Measurements from ENCODE around the gene ALPK3. TPM values are rescaled to one million over a fixed set of nuclear protein-coding genes. Genes with fewer than 3 reads are reported as not detected.

Gene ALPK3, protein sequence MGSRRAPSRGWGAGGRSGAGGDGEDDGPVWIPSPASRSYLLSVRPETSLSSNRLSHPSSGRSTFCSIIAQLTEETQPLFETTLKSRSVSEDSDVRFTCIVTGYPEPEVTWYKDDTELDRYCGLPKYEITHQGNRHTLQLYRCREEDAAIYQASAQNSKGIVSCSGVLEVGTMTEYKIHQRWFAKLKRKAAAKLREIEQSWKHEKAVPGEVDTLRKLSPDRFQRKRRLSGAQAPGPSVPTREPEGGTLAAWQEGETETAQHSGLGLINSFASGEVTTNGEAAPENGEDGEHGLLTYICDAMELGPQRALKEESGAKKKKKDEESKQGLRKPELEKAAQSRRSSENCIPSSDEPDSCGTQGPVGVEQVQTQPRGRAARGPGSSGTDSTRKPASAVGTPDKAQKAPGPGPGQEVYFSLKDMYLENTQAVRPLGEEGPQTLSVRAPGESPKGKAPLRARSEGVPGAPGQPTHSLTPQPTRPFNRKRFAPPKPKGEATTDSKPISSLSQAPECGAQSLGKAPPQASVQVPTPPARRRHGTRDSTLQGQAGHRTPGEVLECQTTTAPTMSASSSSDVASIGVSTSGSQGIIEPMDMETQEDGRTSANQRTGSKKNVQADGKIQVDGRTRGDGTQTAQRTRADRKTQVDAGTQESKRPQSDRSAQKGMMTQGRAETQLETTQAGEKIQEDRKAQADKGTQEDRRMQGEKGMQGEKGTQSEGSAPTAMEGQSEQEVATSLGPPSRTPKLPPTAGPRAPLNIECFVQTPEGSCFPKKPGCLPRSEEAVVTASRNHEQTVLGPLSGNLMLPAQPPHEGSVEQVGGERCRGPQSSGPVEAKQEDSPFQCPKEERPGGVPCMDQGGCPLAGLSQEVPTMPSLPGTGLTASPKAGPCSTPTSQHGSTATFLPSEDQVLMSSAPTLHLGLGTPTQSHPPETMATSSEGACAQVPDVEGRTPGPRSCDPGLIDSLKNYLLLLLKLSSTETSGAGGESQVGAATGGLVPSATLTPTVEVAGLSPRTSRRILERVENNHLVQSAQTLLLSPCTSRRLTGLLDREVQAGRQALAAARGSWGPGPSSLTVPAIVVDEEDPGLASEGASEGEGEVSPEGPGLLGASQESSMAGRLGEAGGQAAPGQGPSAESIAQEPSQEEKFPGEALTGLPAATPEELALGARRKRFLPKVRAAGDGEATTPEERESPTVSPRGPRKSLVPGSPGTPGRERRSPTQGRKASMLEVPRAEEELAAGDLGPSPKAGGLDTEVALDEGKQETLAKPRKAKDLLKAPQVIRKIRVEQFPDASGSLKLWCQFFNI (N-terminal part only)
- total RNA-seq = 0.12 and 0.20 TPM in 2 replicates

DNA sequence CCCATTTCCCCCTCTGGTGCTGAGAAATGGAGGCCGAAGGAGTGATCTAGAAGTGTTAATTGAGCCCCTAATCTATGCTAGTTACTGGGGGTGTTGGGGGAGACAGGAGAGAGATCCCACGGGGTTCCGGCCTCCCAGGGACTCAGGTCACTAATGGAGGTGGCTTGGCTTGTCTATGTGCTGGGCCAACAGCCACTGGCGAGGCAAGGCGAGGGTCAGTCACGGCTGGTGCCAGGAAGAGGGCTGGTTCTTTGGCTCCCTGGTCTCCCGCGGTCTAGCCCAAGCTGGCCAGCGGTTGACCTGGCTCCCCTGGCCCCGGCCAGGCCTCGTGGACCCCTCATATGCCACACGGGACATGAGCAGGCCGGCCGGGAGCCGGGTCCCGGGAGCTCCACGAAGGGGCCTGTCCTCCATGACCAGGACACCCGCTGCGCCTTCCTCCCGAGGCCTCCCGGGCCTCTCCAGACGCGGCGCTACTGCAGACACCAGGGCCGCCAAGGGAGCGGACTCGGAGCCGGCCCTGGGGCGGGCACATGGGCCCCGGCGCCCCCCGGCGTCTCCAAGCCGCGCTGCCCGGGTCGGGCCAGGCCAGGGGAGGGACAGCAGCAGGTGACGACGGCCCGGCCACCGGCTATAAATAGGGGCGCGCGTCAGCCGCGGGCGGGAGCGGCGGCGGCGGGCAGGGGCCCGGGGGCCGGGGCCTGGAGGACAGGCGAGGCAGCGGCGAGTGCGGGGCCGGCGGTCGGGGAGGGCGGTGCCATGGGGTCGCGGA is at the start of gene ALPK3:
TSS of gene ALPK3 (plus strand) at position 663 of the 772 bp plus-strand sequence. CDS start at position 760, 97 bp downstream.
- Mint-ChIP-seq H3K4me3 (no peak within 1 kb of the TSS), H3K27ac (no peak within 1 kb of the TSS), H3K9me3 (no peaks in the 10 kb centered on the region), H3K4me1 (peaks cover 2% of the 10 kb centered on the region), H3K27me3 (peaks cover 11% of the 10 kb centered on the region), H3K36me3 (ENCODE audit: low read depth) (no peaks in the 10 kb centered on the region)
- CTCF ChIA-PET = no interaction called here
- POLR2A ChIA-PET = no interaction called here
- intact Hi-C loops (cut with micrococcal nuclease) = loop anchor here (5.0 kb wide), 1 partner anchor 230 kb away; no protein-coding TSS in a partner anchor
- ATAC-seq (ENCODE audit: low read depth) (no peak), DNase-seq (no peak)
- TF ChIP-seq, protein P1, sequence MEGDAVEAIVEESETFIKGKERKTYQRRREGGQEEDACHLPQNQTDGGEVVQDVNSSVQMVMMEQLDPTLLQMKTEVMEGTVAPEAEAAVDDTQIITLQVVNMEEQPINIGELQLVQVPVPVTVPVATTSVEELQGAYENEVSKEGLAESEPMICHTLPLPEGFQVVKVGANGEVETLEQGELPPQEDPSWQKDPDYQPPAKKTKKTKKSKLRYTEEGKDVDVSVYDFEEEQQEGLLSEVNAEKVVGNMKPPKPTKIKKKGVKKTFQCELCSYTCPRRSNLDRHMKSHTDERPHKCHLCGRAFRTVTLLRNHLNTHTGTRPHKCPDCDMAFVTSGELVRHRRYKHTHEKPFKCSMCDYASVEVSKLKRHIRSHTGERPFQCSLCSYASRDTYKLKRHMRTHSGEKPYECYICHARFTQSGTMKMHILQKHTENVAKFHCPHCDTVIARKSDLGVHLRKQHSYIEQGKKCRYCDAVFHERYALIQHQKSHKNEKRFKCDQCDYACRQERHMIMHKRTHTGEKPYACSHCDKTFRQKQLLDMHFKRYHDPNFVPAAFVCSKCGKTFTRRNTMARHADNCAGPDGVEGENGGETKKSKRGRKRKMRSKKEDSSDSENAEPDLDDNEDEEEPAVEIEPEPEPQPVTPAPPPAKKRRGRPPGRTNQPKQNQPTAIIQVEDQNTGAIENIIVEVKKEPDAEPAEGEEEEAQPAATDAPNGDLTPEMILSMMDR (IDR thresholded peaks at IDR 0.05) = no peak

DNA sequence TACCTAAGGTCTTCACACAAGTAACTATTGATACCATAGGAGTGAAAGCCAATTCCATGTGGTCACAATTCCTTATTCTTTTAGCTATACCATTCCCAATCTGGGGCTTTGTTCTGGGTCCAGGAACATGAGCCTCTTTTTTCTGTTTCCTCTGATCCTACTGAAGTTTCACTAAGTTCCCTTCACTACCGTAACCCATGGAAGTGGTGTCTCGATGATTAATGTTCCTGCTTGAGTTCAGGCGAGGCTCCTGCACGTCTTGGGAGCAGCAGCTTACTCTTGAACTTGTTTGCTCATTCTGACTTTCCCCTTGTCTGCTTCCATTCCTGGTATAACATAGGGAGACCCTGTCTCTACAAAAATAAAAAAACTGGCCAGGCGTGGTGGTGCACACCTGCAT is 45.1 kb upstream of the ALPK3 start:
- intact Hi-C loops (cut with micrococcal nuclease) = no loop called here
- CTCF ChIA-PET = no interaction called here
- DNase-seq (no peak), ATAC-seq (ENCODE audit: low read depth) (no peak)
- H3K9me3 Mint-ChIP-seq = no peaks in the 10 kb centered on the region
- H3K27me3 Mint-ChIP-seq = no peaks in the 10 kb centered on the region
- POLR2A ChIA-PET = interaction anchor here (2.6 kb wide), 1 partner anchor 56 kb away, joined by 14 read pairs; the partner anchor contains the start of gene SEC11A
- TF ChIP-seq, protein P1 (IDR thresholded peaks at IDR 0.05) = no peak
- peak overlapping the region; percentile 50 for H3K27ac Mint-ChIP-seq
- H3K4me1 Mint-ChIP-seq = peaks cover 38% of the 10 kb centered on the region
- no peak overlapping the region for H3K4me3 Mint-ChIP-seq
- peaks cover 69% of the 10 kb centered on the region for H3K36me3 Mint-ChIP-seq (ENCODE audit: low read depth)

DNA sequence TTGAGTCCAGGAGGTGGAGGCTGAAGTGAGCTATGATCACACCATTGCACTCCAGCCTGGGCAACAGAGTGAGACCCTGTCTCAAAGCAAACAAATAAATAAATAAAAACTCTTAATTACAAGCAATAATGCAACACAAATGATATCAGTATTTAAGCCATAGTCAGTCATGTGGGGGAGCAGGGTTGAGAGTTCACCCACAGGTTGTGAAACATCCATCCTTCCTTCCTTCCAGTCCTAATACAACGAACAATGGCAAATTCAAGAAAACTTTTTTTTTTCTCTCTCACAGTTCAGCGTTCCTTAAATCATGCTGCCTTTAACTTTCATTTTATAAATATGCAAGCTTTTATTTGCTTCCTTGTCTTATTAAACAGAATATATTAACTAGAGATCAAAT is 44.7 kb upstream of the ALPK3 start:
- intact Hi-C loops (cut with micrococcal nuclease) = no loop called here
- no peaks in the 10 kb centered on the region for H3K9me3 Mint-ChIP-seq
- TF ChIP-seq, protein P1 (IDR thresholded peaks at IDR 0.05) = no peak
- ATAC-seq (ENCODE audit: low read depth) (no peak), DNase-seq (no peak)
- ChIA-PET CTCF (no interaction called here), POLR2A (interaction anchor here (2.6 kb wide), 1 partner anchor 56 kb away, joined by 14 read pairs; the partner anchor contains the start of gene SEC11A)
- peak overlapping the region; percentile 50 for H3K27ac Mint-ChIP-seq
- H3K4me3 Mint-ChIP-seq = no peak overlapping the region
- no peaks in the 10 kb centered on the region for H3K27me3 Mint-ChIP-seq
- peaks cover 38% of the 10 kb centered on the region for H3K4me1 Mint-ChIP-seq
- peaks cover 65% of the 10 kb centered on the region for H3K36me3 Mint-ChIP-seq (ENCODE audit: low read depth)

DNA sequence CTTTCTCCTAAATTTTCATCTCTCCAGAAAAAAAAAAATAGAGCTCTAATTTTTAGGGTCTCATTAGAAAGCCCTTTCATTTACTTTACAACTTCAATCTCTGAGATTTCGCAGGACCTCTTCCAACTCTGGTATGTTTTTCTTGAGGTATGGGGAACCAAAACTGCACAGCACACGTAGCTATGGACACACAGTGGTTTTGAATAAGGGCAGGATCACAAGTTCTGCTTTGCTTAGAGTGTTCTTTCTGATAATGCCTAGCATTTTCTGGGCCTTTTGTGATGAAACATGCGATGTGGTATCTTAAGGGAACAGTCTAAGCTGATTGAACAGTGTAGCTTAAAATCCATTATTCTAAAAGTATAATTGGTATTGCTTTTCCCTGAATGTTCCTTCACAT is 43.4 kb upstream of the ALPK3 start:
- TF ChIP-seq, protein P1 (IDR thresholded peaks at IDR 0.05) = no peak
- H3K9me3 Mint-ChIP-seq = no peaks in the 10 kb centered on the region
- peaks cover 62% of the 10 kb centered on the region for H3K36me3 Mint-ChIP-seq (ENCODE audit: low read depth)
- peaks cover 40% of the 10 kb centered on the region for H3K4me1 Mint-ChIP-seq
- H3K27me3 Mint-ChIP-seq = no peaks in the 10 kb centered on the region
- ChIA-PET POLR2A (interaction anchor here (2.6 kb wide), 1 partner anchor 57 kb away, joined by 14 read pairs; the partner anchor contains the start of gene SEC11A), CTCF (interaction anchor here (1.1 kb wide), 2 partner anchors 71 to 105 kb away, joined by 3 read pairs; no protein-coding TSS in a partner anchor)
- intact Hi-C loops (cut with micrococcal nuclease) = no loop called here
- DNase-seq (no peak), ATAC-seq (ENCODE audit: low read depth) (peak; percentile 78)
- H3K27ac Mint-ChIP-seq = peak overlapping the region; percentile 35
- peak overlapping the region; percentile 2 for H3K4me3 Mint-ChIP-seq
